Measurements from ENCODE around the gene CCDC39. TPM values are rescaled to one million over a fixed set of nuclear protein-coding genes. Genes with fewer than 3 reads are reported as not detected.

The CCDC39 gene
- total and polyA plus RNA-seq, 2 of the 4 experiments (the other 2 are of a cell fraction): not detected

DNA sequence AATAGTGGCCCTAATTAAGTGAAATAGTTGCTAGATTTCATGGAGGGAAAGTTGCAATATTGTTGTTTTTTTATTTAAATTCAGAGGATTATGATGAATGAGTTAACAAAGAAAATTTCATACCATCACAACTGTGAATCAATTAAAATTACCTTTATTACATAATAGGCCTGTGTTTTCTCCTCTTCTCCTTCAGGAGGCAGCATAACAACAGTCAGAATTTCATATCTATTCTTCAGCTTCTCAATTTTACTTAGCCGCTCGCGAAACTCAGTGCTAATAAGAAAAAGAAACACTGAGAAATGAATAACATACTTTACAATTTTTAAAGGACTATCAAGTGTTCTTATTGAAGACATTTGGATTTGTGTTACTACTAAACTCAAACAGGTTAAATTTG lies 48.0 kb downstream of the CCDC39 start:
- H3K36me3 ChIP-seq (ENCODE audit: control insufficient read depth, insufficient read depth, low read length): peaks cover 3% of the 10 kb centered on the region; the same call in 1 of the 2 replicates
- H2BK5ac ChIP-seq (ENCODE audit: low read depth, low read length, poor library complexity, severe bottlenecking): no peak overlapping the region
- no peaks in the 10 kb centered on the region for H3K9me3 ChIP-seq (ENCODE audit: control insufficient read depth, insufficient read depth, low read length)
- H4K91ac ChIP-seq (ENCODE audit: insufficient read depth, low read depth, low read length): no peak overlapping the region
- TF ChIP-seq, protein P1, sequence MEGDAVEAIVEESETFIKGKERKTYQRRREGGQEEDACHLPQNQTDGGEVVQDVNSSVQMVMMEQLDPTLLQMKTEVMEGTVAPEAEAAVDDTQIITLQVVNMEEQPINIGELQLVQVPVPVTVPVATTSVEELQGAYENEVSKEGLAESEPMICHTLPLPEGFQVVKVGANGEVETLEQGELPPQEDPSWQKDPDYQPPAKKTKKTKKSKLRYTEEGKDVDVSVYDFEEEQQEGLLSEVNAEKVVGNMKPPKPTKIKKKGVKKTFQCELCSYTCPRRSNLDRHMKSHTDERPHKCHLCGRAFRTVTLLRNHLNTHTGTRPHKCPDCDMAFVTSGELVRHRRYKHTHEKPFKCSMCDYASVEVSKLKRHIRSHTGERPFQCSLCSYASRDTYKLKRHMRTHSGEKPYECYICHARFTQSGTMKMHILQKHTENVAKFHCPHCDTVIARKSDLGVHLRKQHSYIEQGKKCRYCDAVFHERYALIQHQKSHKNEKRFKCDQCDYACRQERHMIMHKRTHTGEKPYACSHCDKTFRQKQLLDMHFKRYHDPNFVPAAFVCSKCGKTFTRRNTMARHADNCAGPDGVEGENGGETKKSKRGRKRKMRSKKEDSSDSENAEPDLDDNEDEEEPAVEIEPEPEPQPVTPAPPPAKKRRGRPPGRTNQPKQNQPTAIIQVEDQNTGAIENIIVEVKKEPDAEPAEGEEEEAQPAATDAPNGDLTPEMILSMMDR (conservative IDR thresholded peaks at IDR 0.05; ENCODE audit: low read depth, low read length): 0 out of 2 replicates have a peak, but pooled peaks have one; percentile 16
- no peak for TF ChIP-seq RCOR1 (IDR thresholded peaks at IDR 0.05; ENCODE audit: insufficient replicate concordance, low read length)
- H4K5ac ChIP-seq (ENCODE audit: low read depth, low read length): no peak overlapping the region
- H3K27ac ChIP-seq (ENCODE audit: insufficient read depth, low read length): no peak overlapping the region
- intact Hi-C loops (cut with micrococcal nuclease) (no loop called here), in situ Hi-C loops (cut with MboI; ENCODE audit: low sequenced_read_pairs) (no loop called here), dilution Hi-C loops (cut with HindIII; ENCODE audit: low sequenced_read_pairs, unreplicated experiment) (no loop called here)
- H3K4ac ChIP-seq (ENCODE audit: low read depth, low read length): no peak overlapping the region
- no peak overlapping the region for H3K23ac ChIP-seq (ENCODE audit: low read depth, low read length)
- no peaks in the 10 kb centered on the region for H3K9me1 ChIP-seq (ENCODE audit: insufficient read depth, low read length)
- no peak overlapping the region for H3K4me3 ChIP-seq (ENCODE audit: insufficient read depth, low read depth, low read length)
- H2AK5ac ChIP-seq (ENCODE audit: low read depth, low read length): no peak overlapping the region
- H4K8ac ChIP-seq (ENCODE audit: low read depth in 2 of 2, low read length in 2 of 2): no peak overlapping the region
- no peaks in the 10 kb centered on the region for H3K79me1 ChIP-seq (ENCODE audit: low read depth in 1 of 2, low read length in 2 of 2)
- no peak overlapping the region for H3K56ac ChIP-seq (ENCODE audit: extremely low read depth, insufficient read depth, low read length)
- POLR2A ChIA-PET (ENCODE audit: unreplicated experiment): no interaction called here
- no peaks in the 10 kb centered on the region for H4K20me1 ChIP-seq (ENCODE audit: insufficient read depth, low read length)
- H2AK9ac ChIP-seq (replicated peaks; ENCODE audit: low read depth, low read length, poor library complexity): no peak overlapping the region
- no peak overlapping the region for H2BK20ac ChIP-seq (ENCODE audit: low read depth, low read length)
- no peak overlapping the region for H3K18ac ChIP-seq (ENCODE audit: low read depth, low read length)
- H2BK120ac ChIP-seq (ENCODE audit: low read depth, low read length): no peak overlapping the region
- no peak overlapping the region for H2AFZ ChIP-seq (replicated peaks; ENCODE audit: low read length, poor library complexity)
- no peaks in the 10 kb centered on the region for H3K27me3 ChIP-seq (ENCODE audit: control insufficient read depth, insufficient read depth, low read length)
- no peak for ATAC-seq (ENCODE audit: low read depth)
- H3K9ac ChIP-seq (ENCODE audit: low read depth, low read length): no peak overlapping the region
- H3K4me2 ChIP-seq (ENCODE audit: low read depth, low read length): no peak overlapping the region
- DNase-seq: no peak
- WGBS, 2 experiments (ENCODE audit: extremely low coverage in 2 of 2, insufficient read length in 1 of 2): no CpG with 5 or more reads among the region's 3 CpGs
- no peaks in the 10 kb centered on the region for H3K4me1 ChIP-seq (ENCODE audit: control insufficient read depth, insufficient read depth, low read length)
- H3K14ac ChIP-seq (replicated peaks; ENCODE audit: low read depth, low read length): no peak overlapping the region
- H2BK15ac ChIP-seq (ENCODE audit: low read depth, low read length): no peak overlapping the region
- no TSS peak for BruUV-seq (replicated peaks)
- CTCF ChIA-PET: interaction anchor here (0.6 kb wide), 1 partner anchor 27 kb away, joined by 3 read pairs; no protein-coding TSS in a partner anchor
